GM18870 (cell line): ENCODE data around the gene LIMS2.

ENCODE experiments used
- ATAC-seq: cut with Tn5 transposase; IDR thresholded peaks from one replicate; pipeline ENCODE4 v1.9.1; 2021; ENCODE audit warnings: moderate library complexity; ENCODE audit not compliant: unreplicated experiment

Gene LIMS2

GRCh38 chr2:127635380-127636237 lies 39.7 kb downstream of the LIMS2 start:
- no peak for ATAC-seq

GRCh38 chr2:127634626-127635379 lies 40.5 kb downstream of the LIMS2 start:
- no peak for ATAC-seq

GRCh38 chr2:127634066-127634617 lies 41.2 kb downstream of the LIMS2 start:
- ATAC-seq: no peak

- ATAC-seq: no peak
Measured at GRCh38 chr2:127633556-127634065, 41.7 kb downstream of the LIMS2 start.

GRCh38 chr2:127632592-127633489 lies 42.5 kb downstream of the LIMS2 start:
- ATAC-seq: no peak

GRCh38 chr2:127631997-127632581 lies 43.2 kb downstream of the LIMS2 start:
- ATAC-seq: no peak

- no peak for ATAC-seq
Measured at GRCh38 chr2:127631541-127631996, 43.8 kb downstream of the LIMS2 start.

GRCh38 chr2:127630864-127631540 lies 44.3 kb downstream of the LIMS2 start:
- no peak for ATAC-seq

- no peak for ATAC-seq
Measured at GRCh38 chr2:127630096-127630863, 45.0 kb downstream of the LIMS2 start.

- ATAC-seq: no peak
Measured at GRCh38 chr2:127629637-127630036, 45.7 kb downstream of the LIMS2 start.

GRCh38 chr2:127628767-127629614 lies 46.3 kb downstream of the LIMS2 start:
- no peak for ATAC-seq

GRCh38 chr2:127627740-127628571 lies 47.4 kb downstream of the LIMS2 start:
- ATAC-seq: no peak

- ATAC-seq: no peak
Measured at GRCh38 chr2:127626917-127627739, 48.2 kb downstream of the LIMS2 start.

GRCh38 chr2:127626175-127626574 lies 49.2 kb downstream of the LIMS2 start:
- no peak for ATAC-seq

GRCh38 chr2:127625572-127625951 lies 49.8 kb downstream of the LIMS2 start:
- no peak for ATAC-seq
